Measurements from ENCODE around the gene MPP1.

GRCh38 chrX:154761977-154762536 is 43.2 kb downstream of the MPP1 start:
- TF ChIP-seq EP300 (IDR thresholded peaks at IDR 0.05; ENCODE audit: borderline replicate concordance) (no peak), YY1 (IDR thresholded peaks at IDR 0.05; ENCODE audit: low read depth) (no peak), CEBPB (IDR thresholded peaks at IDR 0.05) (no peak), ZBTB7A (IDR thresholded peaks at IDR 0.05; ENCODE audit: low read depth) (no peak), MAX (IDR thresholded peaks at IDR 0.05) (no peak), RAD21 (IDR thresholded peaks at IDR 0.05; ENCODE audit: low read depth) (no peak), USF1 (IDR thresholded peaks at IDR 0.05) (no peak), TCF12 (IDR thresholded peaks at IDR 0.05; ENCODE audit: low read depth) (no peak), TEAD4 (IDR thresholded peaks at IDR 0.05) (no peak), TAF1 (IDR thresholded peaks at IDR 0.05; ENCODE audit: low read depth) (no peak)
- TF ChIP-seq, protein P1, sequence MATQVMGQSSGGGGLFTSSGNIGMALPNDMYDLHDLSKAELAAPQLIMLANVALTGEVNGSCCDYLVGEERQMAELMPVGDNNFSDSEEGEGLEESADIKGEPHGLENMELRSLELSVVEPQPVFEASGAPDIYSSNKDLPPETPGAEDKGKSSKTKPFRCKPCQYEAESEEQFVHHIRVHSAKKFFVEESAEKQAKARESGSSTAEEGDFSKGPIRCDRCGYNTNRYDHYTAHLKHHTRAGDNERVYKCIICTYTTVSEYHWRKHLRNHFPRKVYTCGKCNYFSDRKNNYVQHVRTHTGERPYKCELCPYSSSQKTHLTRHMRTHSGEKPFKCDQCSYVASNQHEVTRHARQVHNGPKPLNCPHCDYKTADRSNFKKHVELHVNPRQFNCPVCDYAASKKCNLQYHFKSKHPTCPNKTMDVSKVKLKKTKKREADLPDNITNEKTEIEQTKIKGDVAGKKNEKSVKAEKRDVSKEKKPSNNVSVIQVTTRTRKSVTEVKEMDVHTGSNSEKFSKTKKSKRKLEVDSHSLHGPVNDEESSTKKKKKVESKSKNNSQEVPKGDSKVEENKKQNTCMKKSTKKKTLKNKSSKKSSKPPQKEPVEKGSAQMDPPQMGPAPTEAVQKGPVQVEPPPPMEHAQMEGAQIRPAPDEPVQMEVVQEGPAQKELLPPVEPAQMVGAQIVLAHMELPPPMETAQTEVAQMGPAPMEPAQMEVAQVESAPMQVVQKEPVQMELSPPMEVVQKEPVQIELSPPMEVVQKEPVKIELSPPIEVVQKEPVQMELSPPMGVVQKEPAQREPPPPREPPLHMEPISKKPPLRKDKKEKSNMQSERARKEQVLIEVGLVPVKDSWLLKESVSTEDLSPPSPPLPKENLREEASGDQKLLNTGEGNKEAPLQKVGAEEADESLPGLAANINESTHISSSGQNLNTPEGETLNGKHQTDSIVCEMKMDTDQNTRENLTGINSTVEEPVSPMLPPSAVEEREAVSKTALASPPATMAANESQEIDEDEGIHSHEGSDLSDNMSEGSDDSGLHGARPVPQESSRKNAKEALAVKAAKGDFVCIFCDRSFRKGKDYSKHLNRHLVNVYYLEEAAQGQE (IDR thresholded peaks at IDR 0.05; ENCODE audit: low read depth), result no peak
